H9 (cell line): ENCODE data around the gene PFN4. TPM values are rescaled to one million over a fixed set of nuclear protein-coding genes. Genes with fewer than 3 reads are reported as not detected.

Experiments used
- DNase-seq: peaks from one replicate; pipeline ENCODE4 v3.0.0-alpha.2; 2017
- H2AFZ ChIP-seq: one replicate; pipeline ENCODE4 v1.6.1; 2013; ENCODE audit warnings: mild to moderate bottlenecking, low read length, control low read depth, moderate library complexity
- H2AK5ac ChIP-seq: 2 replicates; pipeline ENCODE4 v1.6.1; 2013; ENCODE audit warnings: low read length, control low read depth, mixed read lengths; ENCODE audit not compliant: insufficient read length
- H2BK120ac ChIP-seq: one replicate; pipeline ENCODE4 v1.6.1; 2013; ENCODE audit warnings: low read depth, mild to moderate bottlenecking, low read length, control low read depth, inconsistent platforms; ENCODE audit not compliant: poor library complexity, severe bottlenecking
- H2BK12ac ChIP-seq: 2 replicates; pipeline ENCODE4 v1.6.1; 2013; ENCODE audit warnings: low read length, control low read depth, mixed read lengths, low read depth; ENCODE audit not compliant: insufficient read length
- H2BK15ac ChIP-seq: 2 replicates; pipeline ENCODE4 v1.6.1; 2013; ENCODE audit warnings: low read depth, low read length, control low read depth
- H2BK20ac ChIP-seq: one replicate; pipeline ENCODE4 v1.6.1; 2013; ENCODE audit warnings: low read depth, mild to moderate bottlenecking, low read length, control low read depth, inconsistent platforms; ENCODE audit not compliant: poor library complexity, severe bottlenecking
- H2BK5ac ChIP-seq: 2 replicates; pipeline ENCODE4 v1.6.1; 2013; ENCODE audit warnings: low read length, control low read depth, mixed read lengths; ENCODE audit not compliant: insufficient read length
- H3K14ac ChIP-seq: 2 replicates; pipeline ENCODE4 v1.6.1; 2013; ENCODE audit warnings: low read length, control low read depth; ENCODE audit not compliant: insufficient read depth
- H3K18ac ChIP-seq: 2 replicates; pipeline ENCODE4 v1.6.1; 2013; ENCODE audit warnings: low read depth, mild to moderate bottlenecking, mixed read lengths, low read length, control low read depth; ENCODE audit not compliant: insufficient read length
- H3K23ac ChIP-seq: 2 replicates; pipeline ENCODE4 v1.6.1; 2013; ENCODE audit warnings: low read length, control low read depth, mixed read lengths, low read depth; ENCODE audit not compliant: insufficient read length
- H3K23me2 ChIP-seq: 2 replicates; pipeline ENCODE4 v1.6.1; 2013; ENCODE audit warnings: low read depth, mild to moderate bottlenecking, mixed read lengths, low read length, control low read depth; ENCODE audit not compliant: insufficient read length, poor library complexity, severe bottlenecking
- H3K27ac ChIP-seq: 2 replicates; pipeline ENCODE4 v1.5.1; 2013; ENCODE audit warnings: low read length, control low read depth, mixed read lengths, low read depth; ENCODE audit not compliant: insufficient read length
- H3K27me3 ChIP-seq: 2 replicates; pipeline ENCODE4 v1.6.1; 2013; ENCODE audit warnings: low read length, control low read depth, inconsistent platforms; ENCODE audit not compliant: insufficient read depth
- H3K4ac ChIP-seq: 2 replicates; pipeline ENCODE4 v1.6.1; 2013; ENCODE audit warnings: low read depth, mild to moderate bottlenecking, control low read depth, inconsistent platforms, low read length, moderate library complexity
- H3K4me1 ChIP-seq: 2 replicates; pipeline ENCODE4 v1.6.1; 2013; ENCODE audit warnings: low read length, control low read depth, inconsistent platforms; ENCODE audit not compliant: insufficient read depth
- H3K4me2 ChIP-seq: 2 replicates; pipeline ENCODE4 v1.6.1; 2013; ENCODE audit warnings: low read length, control low read depth, mixed read lengths; ENCODE audit not compliant: insufficient read length, insufficient read depth
- H3K56ac ChIP-seq: 2 replicates; pipeline ENCODE4 v1.6.1; 2013; ENCODE audit warnings: low read depth, mild to moderate bottlenecking, mixed read lengths, low read length, control low read depth; ENCODE audit not compliant: insufficient read length
- H3K79me1 ChIP-seq: 2 replicates; pipeline ENCODE4 v1.6.1; 2013; ENCODE audit warnings: low read depth, mild to moderate bottlenecking, moderate library complexity, low read length, control low read depth, inconsistent platforms; ENCODE audit not compliant: insufficient read depth, poor library complexity, severe bottlenecking
- H3K79me2 ChIP-seq: 2 replicates; pipeline ENCODE4 v1.6.1; 2013; ENCODE audit warnings: low read length, control low read depth, inconsistent platforms; ENCODE audit not compliant: insufficient read depth
- H3K9ac ChIP-seq: 2 replicates; pipeline ENCODE4 v1.6.1; 2013; ENCODE audit warnings: low read length, control low read depth, mixed read lengths; ENCODE audit not compliant: insufficient read length; ENCODE audit errors: extremely low read depth
- H3K9me3 ChIP-seq: one replicate; pipeline ENCODE4 v1.6.1; 2013; ENCODE audit warnings: low read depth, low read length, inconsistent platforms; ENCODE audit not compliant: control insufficient read depth
- H3T11ph ChIP-seq: one replicate; pipeline ENCODE4 v1.6.1; 2013; ENCODE audit warnings: mild to moderate bottlenecking, low read length, control low read depth, inconsistent platforms
- H4K20me1 ChIP-seq: one replicate; pipeline ENCODE4 v1.6.1; 2013; ENCODE audit not compliant: control insufficient read depth, insufficient read length, insufficient read depth
- H4K5ac ChIP-seq: 2 replicates; pipeline ENCODE4 v1.6.1; 2013; ENCODE audit warnings: low read depth, mild to moderate bottlenecking, mixed read lengths, low read length, control low read depth; ENCODE audit not compliant: insufficient read length
- H4K8ac ChIP-seq: replicated peaks from 2 replicates; pipeline ENCODE4 v1.6.1; 2013; ENCODE audit warnings: low read length, control low read depth, mixed read lengths, low read depth; ENCODE audit not compliant: insufficient read length
- H4K91ac ChIP-seq: 2 replicates; pipeline ENCODE4 v1.6.1; 2013; ENCODE audit warnings: low read depth, mild to moderate bottlenecking, moderate library complexity, mixed read lengths, low read length, control low read depth; ENCODE audit not compliant: insufficient read length
- H3K27ac Mint-ChIP-seq, 3 experiments: 2 replicates in 2 of 3; 3 replicates in 1 of 3; pipeline ENCODE4 v1.8.0; 2020 to 2021; ENCODE audit warnings: mixed read lengths in 3 of 3, mild to moderate bottlenecking in 1 of 3, moderate library complexity in 1 of 3
- H3K27me3 Mint-ChIP-seq: 2 replicates; pipeline ENCODE4 v1.8.0; 2021; ENCODE audit warnings: low read depth, mild to moderate bottlenecking, moderate library complexity, mixed read lengths
- H3K36me3 Mint-ChIP-seq, 3 experiments: 2 replicates in 2 of 3; 3 replicates in 1 of 3; pipeline ENCODE4 v1.8.0; 2020 to 2021; ENCODE audit warnings: low read depth in 3 of 3, mixed read lengths in 3 of 3; ENCODE audit not compliant: insufficient read depth in 1 of 3
- H3K4me1 Mint-ChIP-seq, 2 experiments: 2 replicates each; pipeline ENCODE4 v1.8.0; 2020; ENCODE audit warnings: mixed read lengths in 2 of 2
- H3K4me3 Mint-ChIP-seq, 2 experiments: 2 replicates in 1 of 2; 3 replicates in 1 of 2; pipeline ENCODE4 v1.8.0; 2020 to 2021; ENCODE audit warnings: mild to moderate bottlenecking in 2 of 2, mixed read lengths in 2 of 2, moderate library complexity in 1 of 2
- H3K9me3 Mint-ChIP-seq, 2 experiments: 2 replicates in 1 of 2; 3 replicates in 1 of 2; pipeline ENCODE4 v1.8.0; 2020; ENCODE audit warnings: mild to moderate bottlenecking in 2 of 2, mixed read lengths in 2 of 2, moderate library complexity in 1 of 2
- CTCF ChIP-seq: fragments of 200-600 bp; sonication (generic); conservative IDR thresholded peaks from 3 replicates; pipeline ENCODE4 v1.8.0; 2021; ENCODE audit warnings: antibody characterized with exemption, mild to moderate bottlenecking
- WGBS: extraction: QIAGEN DNeasy Blood & Tissue Kit; methylation state at CpG from one replicate; pipeline ENCODE4 v1.1.7; 2013; ENCODE audit warnings: missing lambda C conversion rate, low lambda C conversion rate, mixed read lengths; ENCODE audit not compliant: insufficient read length; ENCODE audit errors: extremely low coverage; 5-methylcytosine and 5-hydroxymethylcytosine counted together
- total RNA-seq: library from RNA; stranded (reverse); gene quantifications from 2 replicates; pipeline ENCODE4 v1.2.1, GENCODE V29; 2021

PFN4 gene
- total RNA-seq, 1 experiment from 2014 or later, result not detected

DNA sequence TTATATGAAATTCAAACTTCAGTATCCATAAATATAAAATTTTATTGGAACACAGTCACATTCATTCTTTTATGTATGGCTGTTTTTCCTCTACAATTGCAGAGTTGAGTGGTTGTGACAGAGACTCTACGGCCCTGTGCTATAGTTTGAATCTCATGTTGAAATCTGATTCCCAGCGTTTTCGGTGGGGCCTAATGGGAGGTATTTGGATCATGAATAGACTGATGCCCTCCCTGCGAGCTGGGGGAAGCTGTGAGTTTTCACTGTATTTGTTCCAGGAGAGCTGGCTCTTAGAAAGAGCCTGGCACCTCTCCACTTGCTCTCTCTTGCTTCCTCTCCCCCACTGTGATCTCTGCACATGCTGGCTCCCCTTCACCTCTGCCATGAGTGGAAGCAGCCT is 1.7 kb downstream of the PFN4 start:
- peak overlapping the region in 2 of 3 experiments; percentile 65 to 85; a peak in 3 of 7 replicates for H3K27ac Mint-ChIP-seq

More for the DNA sequence above, 1.7 kb downstream of the PFN4 start:
- Histone ChIP-seq H4K5ac (no peak overlapping the region), H4K8ac (no peak overlapping the region), H2BK120ac (no peak overlapping the region), H2AFZ (no peak overlapping the region), H3K79me1 (no peaks in the 10 kb centered on the region), H3T11ph (no peak overlapping the region), H3K9ac (no peak overlapping the region), H2BK20ac (no peak overlapping the region), H3K14ac (no peak overlapping the region), H4K91ac (no peak overlapping the region), H3K27ac (no peak overlapping the region), H4K20me1 (no peaks in the 10 kb centered on the region), H3K4me2 (no peak overlapping the region), H3K23ac (no peak overlapping the region), H2AK5ac (no peak overlapping the region), H3K79me2 (no peaks in the 10 kb centered on the region), H3K4me1 (peaks cover 2% of the 10 kb centered on the region; the same call in 1 of the 2 replicates), H2BK15ac (no peak overlapping the region), H3K9me3 (no peaks in the 10 kb centered on the region), H3K18ac (no peak overlapping the region), H3K4ac (no peak overlapping the region), H3K56ac (no peak overlapping the region), H2BK12ac (no peak overlapping the region), H3K27me3 (peaks cover 3% of the 10 kb centered on the region; the same call in 1 of the 2 replicates), H2BK5ac (no peak overlapping the region), H3K23me2 (peaks cover 4% of the 10 kb centered on the region)
- H3K27me3 Mint-ChIP-seq, result no peaks in the 10 kb centered on the region; the same call in 1 of the 2 replicates
- H3K4me1 Mint-ChIP-seq, result peaks cover 22 to 24% of the 10 kb centered on the region in 2 experiments
- DNase-seq, result no peak
- H3K36me3 Mint-ChIP-seq, result no peaks in the 10 kb centered on the region
- WGBS, result no CpG with 5 or more reads among the region's 4 CpGs
- TF ChIP-seq CTCF, result no peak
- no peaks in the 10 kb centered on the region; a peak in 1 of 5 replicates for H3K9me3 Mint-ChIP-seq
- peak overlapping the region in 1 of 2 experiments; percentile 40; a peak in 1 of 5 replicates for H3K4me3 Mint-ChIP-seq
